PC-3 (cell line): ENCODE results near the gene PHF21B. TPM values are rescaled to one million over a fixed set of nuclear protein-coding genes. Genes with fewer than 3 reads are reported as not detected.

ENCODE experiments used
- ATAC-seq: fragments of 200-7000 bp; cut with Tn5 transposase; 2 replicates; pipeline ENCODE4 v1.9.1; 2020; ENCODE audit warnings: mild to moderate bottlenecking, moderate library complexity
- BruUV-seq: library from RNA; stranded (reverse); fragments of 400-500 nt; replicated peaks from 2 replicates; lab custom pipeline; 2021; lab: Mats Ljungman, UMichigan
- CTCF ChIA-PET: fragments of 300-600 bp; sonication (Branson Sonifier 250); formaldehyde crosslinking; loops from one replicate; lab custom pipeline; 2022; ENCODE audit warnings: antibody characterized with exemption; lab: Charles Lee
- POLR2A ChIA-PET: fragments of 300-600 bp; sonication (Branson Sonifier 250); formaldehyde crosslinking; loops from one replicate; lab custom pipeline; 2022; ENCODE audit warnings: antibody characterized with exemption; ENCODE audit not compliant: unreplicated experiment; lab: Charles Lee
- DNase-seq: peaks from one replicate; pipeline ENCODE4 v3.0.0-alpha.2; 2015
- H2AFZ ChIP-seq: fragments of 300-600 bp; sonication (generic); 2 replicates; pipeline ENCODE4 v1.6.0; 2016; ENCODE audit warnings: antibody characterized with exemption, low read length
- H3F3A ChIP-seq: fragments of 300-600 bp; sonication (generic); one replicate; pipeline ENCODE4 v1.6.0; 2017; ENCODE audit warnings: antibody characterized with exemption, low read length, control low read depth, mild to moderate bottlenecking; ENCODE audit not compliant: unreplicated experiment
- H3K27ac ChIP-seq: fragments of 300-600 bp; sonication (generic); 2 replicates; pipeline ENCODE4 v1.5.1; 2016; ENCODE audit warnings: mild to moderate bottlenecking, low read length
- H3K27me3 ChIP-seq: fragments of 300-600 bp; sonication (generic); 2 replicates; pipeline ENCODE4 v1.6.1; 2016; ENCODE audit warnings: low read length, mixed read lengths
- H3K36me3 ChIP-seq: fragments of 300-600 bp; sonication (generic); 2 replicates; pipeline ENCODE4 v1.6.1; 2016; ENCODE audit warnings: low read depth, mixed run types, low read length, mixed read lengths
- H3K4me1 ChIP-seq: fragments of 300-600 bp; sonication (generic); 2 replicates; pipeline ENCODE4 v1.5.1; 2016; ENCODE audit warnings: low read length; ENCODE audit not compliant: insufficient read depth
- H3K4me2 ChIP-seq: fragments of 300-600 bp; sonication (generic); 2 replicates; pipeline ENCODE4 v1.6.0; 2016; ENCODE audit warnings: low read length
- H3K4me3 ChIP-seq: fragments of 300-600 bp; sonication (generic); 2 replicates; pipeline ENCODE4 v1.5.1; 2016; ENCODE audit warnings: mild to moderate bottlenecking, low read length, mixed read lengths
- H3K79me2 ChIP-seq: fragments of 300-600 bp; sonication (generic); 2 replicates; pipeline ENCODE4 v1.6.1; 2017; ENCODE audit warnings: low read length, mixed read lengths
- H3K9ac ChIP-seq: fragments of 300-600 bp; sonication (generic); 2 replicates; pipeline ENCODE4 v1.6.0; 2016; ENCODE audit warnings: mild to moderate bottlenecking, low read length
- H3K9me2 ChIP-seq: fragments of 300-600 bp; sonication (generic); replicated peaks from 2 replicates; pipeline ENCODE4 v1.6.1; 2016; ENCODE audit warnings: mixed run types, low read length, mixed read lengths
- H3K9me3 ChIP-seq: fragments of 300-600 bp; sonication (generic); 2 replicates; pipeline ENCODE4 v1.6.1; 2016; ENCODE audit warnings: low read length, mixed read lengths
- H4K20me1 ChIP-seq: fragments of 300-600 bp; sonication (generic); 2 replicates; pipeline ENCODE4 v1.6.1; 2016; ENCODE audit warnings: low read length, mixed read lengths
- EZH2 ChIP-seq: fragments of 300-600 bp; sonication (generic); IDR thresholded peaks from one replicate; pipeline ENCODE4 v1.6.1; 2017; ENCODE audit warnings: antibody characterized with exemption, mild to moderate bottlenecking, low read length; ENCODE audit not compliant: unreplicated experiment
- EZH2phosphoT487 ChIP-seq: fragments of 300-600 bp; sonication (generic); IDR thresholded peaks from 2 replicates; pipeline ENCODE4 v1.6.1; 2018; ENCODE audit warnings: mild to moderate bottlenecking, antibody characterized with exemption, low read length, borderline replicate concordance
- intact Hi-C: fragments of 100-400 bp; cut with micrococcal nuclease; formaldehyde crosslinking; loops from 2 replicates; pipeline ENCODE4 v1.9.0; 2023
- total RNA-seq: library from RNA; depleted of rRNA; stranded (reverse); fragments of >200 nt; gene quantifications from 2 replicates; pipeline ENCODE4 v1.2.3, GENCODE V29; 2014
- TF ChIP-seq, protein P1 (sequence below): fragments of 300-600 bp; sonication (generic); conservative IDR thresholded peaks from 2 replicates; pipeline ENCODE4 v1.5.1; 2017; ENCODE audit warnings: antibody characterized with exemption, low read depth, mild to moderate bottlenecking, low read length

Gene PHF21B
- total RNA-seq, 1 experiment from 2014 or later: not detected

- H2AFZ ChIP-seq: no peak overlapping the region
- H3K4me2 ChIP-seq: no peak overlapping the region
- peaks cover 10% of the 10 kb centered on the region; the same call in 1 of the 2 replicates for H3K27me3 ChIP-seq
- H4K20me1 ChIP-seq: no peaks in the 10 kb centered on the region
- no peaks in the 10 kb centered on the region for H3K9me2 ChIP-seq
- H3K36me3 ChIP-seq: no peaks in the 10 kb centered on the region
- no peaks in the 10 kb centered on the region for H3K9me3 ChIP-seq
- H3K27ac ChIP-seq: no peak overlapping the region
- H3K4me3 ChIP-seq: no peak overlapping the region
- TF ChIP-seq, protein P1, sequence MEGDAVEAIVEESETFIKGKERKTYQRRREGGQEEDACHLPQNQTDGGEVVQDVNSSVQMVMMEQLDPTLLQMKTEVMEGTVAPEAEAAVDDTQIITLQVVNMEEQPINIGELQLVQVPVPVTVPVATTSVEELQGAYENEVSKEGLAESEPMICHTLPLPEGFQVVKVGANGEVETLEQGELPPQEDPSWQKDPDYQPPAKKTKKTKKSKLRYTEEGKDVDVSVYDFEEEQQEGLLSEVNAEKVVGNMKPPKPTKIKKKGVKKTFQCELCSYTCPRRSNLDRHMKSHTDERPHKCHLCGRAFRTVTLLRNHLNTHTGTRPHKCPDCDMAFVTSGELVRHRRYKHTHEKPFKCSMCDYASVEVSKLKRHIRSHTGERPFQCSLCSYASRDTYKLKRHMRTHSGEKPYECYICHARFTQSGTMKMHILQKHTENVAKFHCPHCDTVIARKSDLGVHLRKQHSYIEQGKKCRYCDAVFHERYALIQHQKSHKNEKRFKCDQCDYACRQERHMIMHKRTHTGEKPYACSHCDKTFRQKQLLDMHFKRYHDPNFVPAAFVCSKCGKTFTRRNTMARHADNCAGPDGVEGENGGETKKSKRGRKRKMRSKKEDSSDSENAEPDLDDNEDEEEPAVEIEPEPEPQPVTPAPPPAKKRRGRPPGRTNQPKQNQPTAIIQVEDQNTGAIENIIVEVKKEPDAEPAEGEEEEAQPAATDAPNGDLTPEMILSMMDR: no peak
- TF ChIP-seq EZH2phosphoT487: no peak
- no peak for TF ChIP-seq EZH2
- no peaks in the 10 kb centered on the region for H3K4me1 ChIP-seq
- H3F3A ChIP-seq: no peaks in the 10 kb centered on the region
- no peaks in the 10 kb centered on the region for H3K79me2 ChIP-seq
- CTCF ChIA-PET: interaction anchor here (0.6 kb wide), 1 partner anchor 433 kb away, joined by 4 read pairs; no protein-coding TSS in a partner anchor
- ATAC-seq: no peak
- no TSS peak for BruUV-seq
- DNase-seq: no peak
- POLR2A ChIA-PET: no interaction called here
- H3K9ac ChIP-seq: no peak overlapping the region
- intact Hi-C loops: no loop called here
These were observed 95.6 kb downstream of the PHF21B start for GRCh38 chr22:44914026-44914721.

GRCh38 chr22:44913198-44913983 lies 96.4 kb downstream of the PHF21B start:
- H3K9me2 ChIP-seq: no peaks in the 10 kb centered on the region
- no peaks in the 10 kb centered on the region for H3K9me3 ChIP-seq
- ATAC-seq (no peak), DNase-seq (no peak)
- no peak overlapping the region for H3K27ac ChIP-seq
- no peaks in the 10 kb centered on the region for H4K20me1 ChIP-seq
- no peaks in the 10 kb centered on the region for H3K36me3 ChIP-seq
- POLR2A ChIA-PET: no interaction called here
- intact Hi-C loops: no loop called here
- no peak overlapping the region for H3K4me2 ChIP-seq
- CTCF ChIA-PET: interaction anchor here (0.6 kb wide), 1 partner anchor 432 kb away, joined by 4 read pairs; no protein-coding TSS in a partner anchor
- H3K4me1 ChIP-seq: no peaks in the 10 kb centered on the region
- BruUV-seq: no TSS peak
- H3K9ac ChIP-seq: no peak overlapping the region
- H3F3A ChIP-seq: no peaks in the 10 kb centered on the region
- H2AFZ ChIP-seq: no peak overlapping the region
- peaks cover 10% of the 10 kb centered on the region; the same call in 1 of the 2 replicates for H3K27me3 ChIP-seq
- H3K79me2 ChIP-seq: no peaks in the 10 kb centered on the region
- no peak for TF ChIP-seq EZH2phosphoT487
- TF ChIP-seq EZH2: no peak
- H3K4me3 ChIP-seq: no peak overlapping the region

- no peak overlapping the region for H3K4me3 ChIP-seq
- H2AFZ ChIP-seq: no peak overlapping the region
- no TSS peak for BruUV-seq
- intact Hi-C loops: no loop called here
- H3K9ac ChIP-seq: no peak overlapping the region
- no peaks in the 10 kb centered on the region for H4K20me1 ChIP-seq
- ChIA-PET POLR2A (no interaction called here), CTCF (no interaction called here)
- no peaks in the 10 kb centered on the region for H3K9me2 ChIP-seq
- H3K27ac ChIP-seq: no peak overlapping the region
- no peaks in the 10 kb centered on the region for H3K27me3 ChIP-seq
- no peaks in the 10 kb centered on the region for H3K79me2 ChIP-seq
- TF ChIP-seq EZH2phosphoT487: no peak
- ATAC-seq (no peak), DNase-seq (no peak)
- H3K9me3 ChIP-seq: no peaks in the 10 kb centered on the region
- no peak overlapping the region for H3K4me2 ChIP-seq
- H3F3A ChIP-seq: no peaks in the 10 kb centered on the region
- no peaks in the 10 kb centered on the region for H3K4me1 ChIP-seq
- H3K36me3 ChIP-seq: no peaks in the 10 kb centered on the region
These were observed 100.6 kb downstream of the PHF21B start for GRCh38 chr22:44909241-44909640.
